HS-5 (cell line): ENCODE results near the gene RPLP1.

Experiments used
- DNase-seq: peaks from one replicate; pipeline ENCODE4 v3.0.0-alpha.2; 2012; ENCODE audit warnings: low read depth

The RPLP1 gene

GRCh38 chr15:69469467-69470201, 17.0 kb downstream of the RPLP1 start:
- no peak for DNase-seq

DNA sequence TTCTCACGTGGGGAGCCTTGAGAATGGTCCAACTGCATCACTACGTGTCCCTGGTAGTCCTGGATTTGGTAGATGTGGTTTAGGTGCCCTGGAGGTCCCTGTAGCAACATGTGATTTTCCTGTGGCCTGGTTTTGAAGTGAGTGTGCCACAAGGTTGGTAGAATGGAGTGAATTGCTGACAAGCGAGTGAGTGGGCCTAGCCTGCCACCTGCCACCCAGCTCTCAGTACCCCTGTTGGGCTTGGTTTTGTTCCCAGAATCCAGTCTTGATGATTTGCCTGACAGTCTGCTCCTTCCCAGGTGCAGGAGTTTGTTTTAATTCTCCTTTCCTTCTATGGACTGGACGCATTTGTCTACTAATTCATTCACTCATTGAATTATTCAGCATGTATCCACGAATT, 19.4 kb downstream of the RPLP1 start:
- DNase-seq = no peak

GRCh38 chr15:69472562-69472961, 19.9 kb downstream of the RPLP1 start:
- no peak for DNase-seq

- DNase-seq = no peak
Measured at GRCh38 chr15:69474291-69474690, 21.7 kb downstream of the RPLP1 start.

GRCh38 chr15:69474846-69475455, 22.3 kb downstream of the RPLP1 start:
- no peak for DNase-seq

- no peak for DNase-seq
Measured at GRCh38 chr15:69475769-69476358, 23.2 kb downstream of the RPLP1 start.

DNA sequence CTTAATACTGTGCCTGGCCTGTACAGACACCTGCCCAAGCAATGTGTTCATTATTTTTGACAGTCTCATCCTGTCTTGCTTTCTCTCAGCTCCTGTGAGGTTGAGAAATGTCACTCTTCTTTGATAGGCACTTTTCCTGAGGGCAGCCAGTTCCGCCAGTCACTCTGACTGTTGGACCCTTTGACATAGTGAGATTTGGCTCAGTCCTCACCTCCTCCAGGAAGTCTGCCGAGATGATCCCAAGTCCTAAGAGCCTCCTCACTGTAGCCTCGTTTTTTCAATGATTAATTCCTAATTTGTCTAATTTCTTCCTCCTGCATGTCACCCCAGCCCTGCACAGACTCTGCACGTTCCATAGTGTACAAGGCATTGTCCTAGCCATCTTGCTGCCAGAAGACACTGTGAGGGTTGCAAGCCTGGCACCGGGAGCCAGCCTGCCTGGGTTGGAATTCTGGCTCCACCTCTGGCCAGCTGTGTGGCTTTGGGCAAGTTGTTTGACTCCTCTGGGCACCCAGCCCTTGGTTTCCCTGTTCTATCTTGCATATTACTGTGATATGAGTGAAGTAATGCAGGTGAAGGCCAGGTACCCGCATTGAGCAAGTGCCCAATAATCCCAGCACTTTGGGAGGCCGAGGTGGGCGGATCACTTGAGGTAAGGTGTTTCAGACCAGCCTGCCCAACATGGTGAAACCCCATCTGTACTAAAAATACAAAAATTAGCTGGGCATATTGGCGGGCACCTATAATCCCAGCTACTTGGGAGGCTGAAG, 24.3 kb downstream of the RPLP1 start:
- no peak for DNase-seq

DNA sequence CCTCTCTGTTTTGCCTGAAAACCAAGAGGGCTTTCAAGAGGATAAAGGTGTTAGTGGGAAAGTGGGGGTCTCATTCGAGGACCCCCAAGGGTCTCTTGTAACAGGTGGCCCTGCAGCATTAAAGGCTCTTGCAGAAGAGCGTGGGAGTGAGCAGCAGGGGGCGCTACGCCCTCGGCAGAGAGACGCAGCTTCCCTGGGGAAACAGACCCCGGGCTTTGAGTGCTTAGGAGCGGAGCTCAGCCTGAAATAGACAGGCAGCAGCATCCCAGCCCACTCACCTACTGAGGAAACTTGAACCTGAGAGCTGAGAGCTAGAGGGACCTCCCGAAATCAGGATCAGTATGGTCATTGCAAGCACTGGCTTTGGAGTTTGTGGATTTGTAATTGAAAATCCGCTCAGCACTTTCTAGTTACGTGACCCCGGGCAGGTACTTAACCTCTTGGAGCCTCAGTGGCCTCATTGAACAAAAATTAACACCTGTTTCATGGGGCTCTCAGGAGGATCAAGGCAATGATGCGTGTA, 25.7 kb downstream of the RPLP1 start:
- no peak for DNase-seq

- DNase-seq = no peak
Measured at GRCh38 chr15:69479081-69479480, 26.5 kb downstream of the RPLP1 start.

DNA sequence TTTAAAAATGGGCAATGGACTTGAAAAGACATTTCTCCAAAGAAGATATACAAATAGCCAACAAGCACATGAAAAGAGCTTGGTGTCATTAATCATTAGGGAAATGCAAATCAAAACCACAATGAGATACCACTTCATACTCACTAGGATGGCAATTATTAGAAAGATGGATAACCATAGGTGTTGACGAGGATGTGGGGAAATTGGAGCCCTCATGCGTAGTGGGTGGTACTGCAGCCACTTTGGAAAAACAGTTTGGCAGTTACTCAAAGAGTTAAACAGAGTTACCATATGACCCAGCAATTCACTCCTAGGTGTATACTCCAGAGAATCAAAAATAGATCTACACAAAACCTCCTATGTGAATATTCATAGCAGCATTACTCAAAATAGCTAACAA, 27.4 kb downstream of the RPLP1 start:
- DNase-seq = no peak

GRCh38 chr15:69480932-69481331, 28.3 kb downstream of the RPLP1 start:
- no peak for DNase-seq

- DNase-seq = no peak
Measured at GRCh38 chr15:69482686-69483256, 30.2 kb downstream of the RPLP1 start.

GRCh38 chr15:69484837-69485236, 32.2 kb downstream of the RPLP1 start:
- no peak for DNase-seq

- no peak for DNase-seq
Measured at GRCh38 chr15:69486481-69487110, 34.0 kb downstream of the RPLP1 start.

- DNase-seq = no peak
Measured at GRCh38 chr15:69489073-69489571, 36.5 kb downstream of the RPLP1 start.

DNA sequence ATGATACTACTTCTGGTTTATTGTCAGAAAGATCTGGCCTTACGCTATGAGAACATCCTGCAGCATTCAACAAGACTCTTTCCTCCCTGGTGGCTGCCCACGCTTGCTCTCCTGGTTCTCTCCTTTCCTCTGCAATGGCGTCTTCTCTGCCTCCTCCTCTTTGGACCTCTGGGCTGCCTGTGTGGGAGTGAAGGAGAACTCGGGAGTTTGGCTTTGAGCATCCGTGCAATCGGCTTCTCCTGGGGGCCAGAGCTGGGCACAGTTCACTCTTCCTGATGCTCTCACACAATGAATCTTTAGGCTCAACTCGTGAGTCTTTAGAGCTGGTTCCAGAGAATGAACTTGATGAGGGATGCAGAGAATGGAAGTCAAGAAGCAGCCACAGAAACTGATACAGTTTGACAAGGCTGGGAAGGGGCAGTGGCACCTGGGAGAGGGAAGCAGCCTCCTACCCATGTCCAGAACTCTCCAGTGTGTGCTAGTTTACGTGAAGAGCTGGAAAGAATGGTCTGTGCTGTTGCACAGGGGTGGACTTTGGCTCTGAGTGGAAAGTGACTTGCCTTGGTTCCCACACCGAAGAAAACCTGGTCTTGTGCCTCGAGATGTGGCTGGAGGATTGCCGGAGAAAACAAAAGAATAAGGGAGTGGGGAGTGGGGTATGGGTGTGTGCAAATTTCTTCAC, 37.9 kb downstream of the RPLP1 start:
- no peak for DNase-seq

- no peak for DNase-seq
Measured at GRCh38 chr15:69491038-69491505, 38.5 kb downstream of the RPLP1 start.

GRCh38 chr15:69493406-69493805, 40.8 kb downstream of the RPLP1 start:
- no peak for DNase-seq

GRCh38 chr15:69496001-69496400, 43.4 kb downstream of the RPLP1 start:
- no peak for DNase-seq

GRCh38 chr15:69497076-69497475, 44.5 kb downstream of the RPLP1 start:
- no peak for DNase-seq

DNA sequence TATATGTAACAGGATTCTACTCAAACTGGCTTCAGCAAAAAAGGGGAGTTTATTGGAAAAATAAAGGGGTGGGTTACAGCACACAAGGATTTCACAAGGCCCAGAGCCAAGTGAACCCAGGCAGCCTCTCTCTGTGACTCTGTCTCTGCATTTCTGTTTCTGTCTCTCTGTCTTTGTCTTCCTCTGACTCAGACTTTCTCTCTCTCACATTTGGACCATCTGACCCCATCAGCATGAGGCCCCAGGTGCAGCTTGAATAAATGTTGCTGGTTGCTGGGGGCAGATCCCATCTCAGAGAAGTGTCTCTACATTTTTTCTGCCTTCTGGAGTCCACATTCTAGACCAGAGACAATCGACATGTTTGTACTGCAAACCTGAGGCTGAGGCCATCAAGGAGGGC, 45.0 kb downstream of the RPLP1 start:
- no peak for DNase-seq
